IMR-90 (cell line): ENCODE results near the gene HIVEP3. TPM values are rescaled to one million over a fixed set of nuclear protein-coding genes. Genes with fewer than 3 reads are reported as not detected.

Source experiments
- ATAC-seq: fragments of 200-7000 bp; cut with Tn5 transposase; 2 replicates; pipeline ENCODE4 v1.9.1; 2020; ENCODE audit warnings: low read depth, mild to moderate bottlenecking, moderate library complexity
- BruUV-seq: library from RNA; stranded (reverse); fragments of 400-500 nt; replicated peaks from 2 replicates; lab custom pipeline; 2021; lab: Mats Ljungman, UMichigan
- CTCF ChIA-PET: fragments of 300-600 bp; formaldehyde crosslinking; extraction: SDS; loops from one replicate; lab custom pipeline; 2021; ENCODE audit warnings: antibody characterized with exemption; lab: Yijun Ruan, JAX
- POLR2A ChIA-PET: fragments of 300-600 bp; sonication (Branson Sonifier 250); formaldehyde crosslinking; loops from one replicate; lab custom pipeline; 2022; ENCODE audit warnings: antibody characterized with exemption; ENCODE audit not compliant: unreplicated experiment; lab: Charles Lee
- DNase-seq: peaks from one replicate; pipeline ENCODE4 v3.0.0; 2013
- H2AFZ ChIP-seq: replicated peaks from 2 replicates; pipeline ENCODE3; 2013; ENCODE audit warnings: low read length, mild to moderate bottlenecking; ENCODE audit not compliant: poor library complexity
- H2AK5ac ChIP-seq: 2 replicates; pipeline ENCODE4 v1.6.1; 2013; ENCODE audit warnings: low read depth, low read length, inconsistent platforms
- H2AK9ac ChIP-seq: replicated peaks from 2 replicates; pipeline ENCODE3; 2013; ENCODE audit warnings: mild to moderate bottlenecking, low read depth, low read length, moderate library complexity; ENCODE audit not compliant: poor library complexity
- H2BK120ac ChIP-seq: 2 replicates; pipeline ENCODE4 v1.6.1; 2013; ENCODE audit warnings: low read depth, low read length, inconsistent platforms
- H2BK15ac ChIP-seq: 3 replicates; pipeline ENCODE4 v1.6.1; 2013; ENCODE audit warnings: low read depth, low read length, inconsistent platforms
- H2BK20ac ChIP-seq: 2 replicates; pipeline ENCODE4 v1.6.1; 2013; ENCODE audit warnings: low read depth, mild to moderate bottlenecking, inconsistent platforms, low read length, moderate library complexity
- H2BK5ac ChIP-seq: 2 replicates; pipeline ENCODE4 v1.6.1; 2013; ENCODE audit warnings: mild to moderate bottlenecking, low read depth, low read length, inconsistent platforms; ENCODE audit not compliant: poor library complexity, severe bottlenecking
- H3K14ac ChIP-seq: replicated peaks from 2 replicates; pipeline ENCODE4 v1.6.1; 2013; ENCODE audit warnings: low read depth, low read length, inconsistent platforms
- H3K18ac ChIP-seq: 2 replicates; pipeline ENCODE4 v1.6.1; 2013; ENCODE audit warnings: low read depth, low read length, control low read depth
- H3K23ac ChIP-seq: 2 replicates; pipeline ENCODE4 v1.6.1; 2013; ENCODE audit warnings: low read depth, low read length, inconsistent platforms
- H3K27ac ChIP-seq: 2 replicates; pipeline ENCODE4 v1.5.1; 2013; ENCODE audit warnings: mild to moderate bottlenecking, control low read depth, low read length; ENCODE audit not compliant: insufficient read depth
- H3K27me3 ChIP-seq: 2 replicates; pipeline ENCODE4 v1.6.1; 2013; ENCODE audit warnings: low read length; ENCODE audit not compliant: control insufficient read depth, insufficient read depth
- H3K36me3 ChIP-seq: 2 replicates; pipeline ENCODE4 v1.6.1; 2013; ENCODE audit warnings: low read length, mixed read lengths; ENCODE audit not compliant: control insufficient read depth, insufficient read depth
- H3K4ac ChIP-seq: 2 replicates; pipeline ENCODE4 v1.6.1; 2013; ENCODE audit warnings: low read depth, low read length, inconsistent platforms
- H3K4me1 ChIP-seq: 2 replicates; pipeline ENCODE4 v1.6.1; 2013; ENCODE audit warnings: low read length, mixed read lengths; ENCODE audit not compliant: control insufficient read depth, insufficient read depth
- H3K4me2 ChIP-seq: 2 replicates; pipeline ENCODE4 v1.6.1; 2013; ENCODE audit warnings: low read depth, mild to moderate bottlenecking, control low read depth, low read length, moderate library complexity
- H3K4me3 ChIP-seq: 2 replicates; pipeline ENCODE4 v1.5.1; 2013; ENCODE audit warnings: low read depth, mild to moderate bottlenecking, control low read depth, low read length, moderate library complexity; ENCODE audit not compliant: insufficient read depth
- H3K56ac ChIP-seq: 2 replicates; pipeline ENCODE4 v1.6.1; 2013; ENCODE audit warnings: low read length, inconsistent platforms; ENCODE audit not compliant: insufficient read depth; ENCODE audit errors: extremely low read depth
- H3K79me1 ChIP-seq, 2 experiments: 2 replicates each; pipeline ENCODE4 v1.6.1; 2013; ENCODE audit warnings: low read length in 2 of 2, inconsistent platforms in 1 of 2, low read depth in 1 of 2
- H3K9ac ChIP-seq: 2 replicates; pipeline ENCODE4 v1.6.1; 2013; ENCODE audit warnings: low read depth, low read length, control low read depth
- H3K9me1 ChIP-seq: 2 replicates; pipeline ENCODE4 v1.6.1; 2013; ENCODE audit warnings: low read length, inconsistent platforms; ENCODE audit not compliant: insufficient read depth
- H3K9me3 ChIP-seq: 2 replicates; pipeline ENCODE4 v1.6.1; 2013; ENCODE audit warnings: low read length; ENCODE audit not compliant: control insufficient read depth, insufficient read depth
- H4K20me1 ChIP-seq: 2 replicates; pipeline ENCODE4 v1.6.1; 2013; ENCODE audit warnings: low read length, inconsistent platforms; ENCODE audit not compliant: insufficient read depth
- H4K5ac ChIP-seq: 2 replicates; pipeline ENCODE4 v1.6.1; 2013; ENCODE audit warnings: mild to moderate bottlenecking, low read depth, low read length, control low read depth
- H4K8ac ChIP-seq, 2 experiments: 2 replicates each; pipeline ENCODE4 v1.6.1; 2013; ENCODE audit warnings: low read depth in 2 of 2, low read length in 2 of 2, control low read depth in 1 of 2, inconsistent platforms in 1 of 2
- H4K91ac ChIP-seq: 2 replicates; pipeline ENCODE4 v1.6.1; 2013; ENCODE audit warnings: low read depth, low read length, inconsistent platforms; ENCODE audit not compliant: insufficient read depth
- FOS ChIP-seq: fragments of 150-350 bp; IDR thresholded peaks from 2 replicates; pipeline ENCODE4 v1.6.1; 2016; ENCODE audit warnings: low read depth, low read length
- MXI1 ChIP-seq: IDR thresholded peaks from 2 replicates; pipeline ENCODE4 v1.6.1; 2012; ENCODE audit warnings: low read depth, mild to moderate bottlenecking, low read length, moderate library complexity, borderline replicate concordance
- WGBS, 2 experiments: methylation state at CpG; one replicate each; pipeline versions ENCODE4 v1.1.5 to v1.1.7; 2013; ENCODE audit warnings: missing lambda C conversion rate in 2 of 2; ENCODE audit not compliant: insufficient read length in 1 of 2; ENCODE audit errors: extremely low coverage in 2 of 2; 5-methylcytosine and 5-hydroxymethylcytosine counted together
- dilution Hi-C: fragments of 300-500 bp; cut with HindIII; formaldehyde crosslinking; loops from one replicate; pipeline ENCODE4 v1.14.3; 2018; ENCODE audit warnings: low sequenced_read_pairs; ENCODE audit not compliant: unreplicated experiment
- in situ Hi-C: fragments of 300-500 bp; cut with MboI; formaldehyde crosslinking; loops from 3 replicates; pipeline ENCODE4 v1.14.3; 2019; ENCODE audit warnings: low sequenced_read_pairs, inconsistent platforms, mixed read lengths
- intact Hi-C: fragments of 100-400 bp; cut with micrococcal nuclease; formaldehyde crosslinking; loops from 2 replicates; pipeline ENCODE4 v1.10.0; 2022
- polyA plus RNA-seq, 3 experiments: library from polyadenylated mRNA; depleted of rRNA; stranded (reverse); fragments of >200 nt; gene quantifications; 2 replicates each; pipeline ENCODE4 v1.2.3, GENCODE V29; 2012; ENCODE audit warnings: low replicate concordance in 1 of 3
- total RNA-seq: library from RNA; depleted of rRNA; stranded (reverse); fragments of >200 nt; gene quantifications from 2 replicates; pipeline ENCODE4 v1.2.3, GENCODE V29; 2012
- TF ChIP-seq, protein P1 (sequence below): fragments of 150-350 bp; IDR thresholded peaks from 2 replicates; pipeline ENCODE4 v1.6.1; 2016; ENCODE audit warnings: low read depth, mild to moderate bottlenecking, low read length, moderate library complexity, borderline replicate concordance
- TF ChIP-seq, protein P2 (sequence below): conservative IDR thresholded peaks from 2 replicates; pipeline ENCODE4 v1.5.1; 2012; ENCODE audit warnings: mild to moderate bottlenecking, low read depth, low read length, improper control_type of control experiment

Gene HIVEP3
- total and polyA plus RNA-seq, 2 of the 4 experiments (the other 2 are of a cell fraction), result 1.4 to 4.0 TPM

DNA sequence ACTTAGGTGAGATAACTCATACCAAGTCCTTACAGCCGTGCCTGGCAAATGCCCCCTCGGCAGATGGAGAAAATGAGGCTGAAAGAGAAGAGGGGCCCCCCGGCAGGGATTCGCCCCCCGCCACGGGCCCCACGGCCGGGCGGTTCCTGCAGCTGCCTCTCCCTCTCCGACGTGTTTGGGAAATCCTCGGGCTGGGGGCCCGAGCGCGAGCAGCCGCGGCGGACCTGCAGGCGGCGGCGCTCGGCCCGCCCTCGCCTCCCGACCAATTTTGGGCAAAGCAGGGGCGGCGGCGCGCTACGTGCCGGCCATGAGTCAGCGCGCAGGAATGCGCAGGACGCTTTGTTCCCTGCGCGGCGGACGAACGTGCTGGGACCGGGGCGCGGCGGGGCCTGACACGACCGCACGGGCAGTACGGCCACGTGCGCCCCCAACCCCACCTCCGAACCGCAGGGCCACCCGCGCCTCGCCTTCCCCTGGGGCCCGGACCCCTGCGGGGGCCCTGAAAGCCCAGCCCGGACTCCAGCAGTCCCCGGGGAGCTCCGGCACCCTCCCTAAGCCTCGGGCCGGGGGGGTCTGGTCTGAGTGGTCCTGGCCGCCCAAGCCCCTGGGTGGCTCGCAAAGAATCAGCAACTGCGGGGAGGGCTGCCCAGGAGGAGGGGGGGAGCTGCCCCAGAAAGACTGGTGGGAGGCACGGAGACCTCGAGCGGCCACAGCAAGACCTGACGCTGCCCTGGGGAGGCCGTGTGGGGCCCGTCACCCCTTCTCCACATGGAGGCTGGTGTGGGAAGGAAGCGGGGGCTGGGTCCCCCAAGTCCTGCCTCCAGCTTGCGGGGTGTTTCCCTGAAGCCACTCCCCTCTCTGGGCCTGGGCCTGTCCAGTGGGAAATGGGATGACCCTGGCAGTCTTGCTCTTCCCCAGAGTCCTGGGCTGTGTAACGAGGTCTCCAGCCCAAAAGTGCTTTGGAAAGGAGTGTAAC lies 422.4 kb downstream of the HIVEP3 start (continued):
- TF ChIP-seq MXI1, result no peak
- peak; percentile 83 for TF ChIP-seq FOS

DNA sequence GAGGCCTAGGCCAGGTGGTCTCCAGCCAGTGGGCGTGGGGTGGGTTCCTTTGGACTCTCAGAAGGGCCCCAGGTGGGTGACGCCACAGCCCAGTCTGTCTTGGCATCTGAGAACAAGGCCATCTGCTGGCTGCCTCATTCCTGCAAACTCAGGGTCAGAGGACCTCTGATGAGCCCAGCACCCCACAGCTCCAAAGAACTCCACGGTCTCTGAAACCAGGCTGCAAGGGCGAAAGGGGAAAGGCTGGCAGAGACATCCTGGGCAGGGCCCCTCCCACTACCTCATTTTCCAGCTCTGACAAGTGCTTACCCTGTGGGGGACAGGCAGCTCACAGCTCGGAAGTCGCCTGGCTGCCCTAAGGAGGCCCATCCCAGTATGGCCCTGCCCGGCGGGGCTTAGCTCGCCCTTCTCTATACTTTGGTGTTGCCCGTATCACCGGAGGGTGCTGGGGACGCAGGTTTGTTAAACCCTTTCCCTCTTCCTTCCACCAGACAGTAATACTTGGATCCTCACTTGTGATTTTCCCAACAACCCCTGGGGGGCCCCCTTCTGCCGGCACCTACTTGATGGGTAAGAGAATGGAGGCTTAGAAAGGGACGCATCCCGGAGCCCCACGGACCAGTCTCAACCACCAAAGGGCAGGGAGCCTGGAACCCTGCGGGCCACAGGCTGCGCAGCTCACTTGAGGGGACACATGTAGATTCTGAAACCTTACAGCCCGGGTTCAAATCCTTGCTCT lies 423.3 kb downstream of the HIVEP3 start:
- peaks cover 22% of the 10 kb centered on the region for H3K4me1 ChIP-seq
- H2AK9ac ChIP-seq, result peak overlapping the region; percentile 99
- peak overlapping the region; percentile 87 to 98 for H4K8ac ChIP-seq
- dilution Hi-C loops, result no loop called here
- H4K91ac ChIP-seq, result peak overlapping the region; percentile 99
- in situ Hi-C loops, result no loop called here
- no peaks in the 10 kb centered on the region for H3K9me3 ChIP-seq
- H3K14ac ChIP-seq, result peak overlapping the region; percentile 97
- no peaks in the 10 kb centered on the region for H3K79me1 ChIP-seq
- H3K27ac ChIP-seq, result peak overlapping the region; percentile 56
- H3K4me3 ChIP-seq, result no peak overlapping the region
- H4K20me1 ChIP-seq, result no peaks in the 10 kb centered on the region; the same call in 1 of the 2 replicates
- TF ChIP-seq, protein P1, sequence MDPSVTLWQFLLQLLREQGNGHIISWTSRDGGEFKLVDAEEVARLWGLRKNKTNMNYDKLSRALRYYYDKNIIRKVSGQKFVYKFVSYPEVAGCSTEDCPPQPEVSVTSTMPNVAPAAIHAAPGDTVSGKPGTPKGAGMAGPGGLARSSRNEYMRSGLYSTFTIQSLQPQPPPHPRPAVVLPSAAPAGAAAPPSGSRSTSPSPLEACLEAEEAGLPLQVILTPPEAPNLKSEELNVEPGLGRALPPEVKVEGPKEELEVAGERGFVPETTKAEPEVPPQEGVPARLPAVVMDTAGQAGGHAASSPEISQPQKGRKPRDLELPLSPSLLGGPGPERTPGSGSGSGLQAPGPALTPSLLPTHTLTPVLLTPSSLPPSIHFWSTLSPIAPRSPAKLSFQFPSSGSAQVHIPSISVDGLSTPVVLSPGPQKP, result no peak
- TF ChIP-seq, protein P2, sequence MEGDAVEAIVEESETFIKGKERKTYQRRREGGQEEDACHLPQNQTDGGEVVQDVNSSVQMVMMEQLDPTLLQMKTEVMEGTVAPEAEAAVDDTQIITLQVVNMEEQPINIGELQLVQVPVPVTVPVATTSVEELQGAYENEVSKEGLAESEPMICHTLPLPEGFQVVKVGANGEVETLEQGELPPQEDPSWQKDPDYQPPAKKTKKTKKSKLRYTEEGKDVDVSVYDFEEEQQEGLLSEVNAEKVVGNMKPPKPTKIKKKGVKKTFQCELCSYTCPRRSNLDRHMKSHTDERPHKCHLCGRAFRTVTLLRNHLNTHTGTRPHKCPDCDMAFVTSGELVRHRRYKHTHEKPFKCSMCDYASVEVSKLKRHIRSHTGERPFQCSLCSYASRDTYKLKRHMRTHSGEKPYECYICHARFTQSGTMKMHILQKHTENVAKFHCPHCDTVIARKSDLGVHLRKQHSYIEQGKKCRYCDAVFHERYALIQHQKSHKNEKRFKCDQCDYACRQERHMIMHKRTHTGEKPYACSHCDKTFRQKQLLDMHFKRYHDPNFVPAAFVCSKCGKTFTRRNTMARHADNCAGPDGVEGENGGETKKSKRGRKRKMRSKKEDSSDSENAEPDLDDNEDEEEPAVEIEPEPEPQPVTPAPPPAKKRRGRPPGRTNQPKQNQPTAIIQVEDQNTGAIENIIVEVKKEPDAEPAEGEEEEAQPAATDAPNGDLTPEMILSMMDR, result peak; percentile 34; the same call in 1 of the 2 replicates
- WGBS, 2 experiments, result 100% methylated on average over 1 of the region's 19 CpGs; no CpG with 5 or more reads in 1 of the 2 experiments
- ATAC-seq (peak; percentile 3), DNase-seq (peak; percentile 21)
- peaks cover 31% of the 10 kb centered on the region for H3K9me1 ChIP-seq
- CTCF ChIA-PET, result interaction anchor here (0.9 kb wide), 1 partner anchor 16 kb away, joined by 3 read pairs; no protein-coding TSS in a partner anchor
- intact Hi-C loops, result no loop called here
- H3K36me3 ChIP-seq, result no peaks in the 10 kb centered on the region
- peak overlapping the region; percentile 88 for H4K5ac ChIP-seq
- H2BK5ac ChIP-seq, result peak overlapping the region; percentile 18
- H3K9ac ChIP-seq, result peak overlapping the region; percentile 63
- H3K18ac ChIP-seq, result peak overlapping the region; percentile 83
- H2AFZ ChIP-seq, result peak overlapping the region; percentile 82
- peak overlapping the region; percentile 95 for H3K23ac ChIP-seq
- H2AK5ac ChIP-seq, result peak overlapping the region; percentile 100
- H2BK120ac ChIP-seq, result peak overlapping the region; percentile 93
- H2BK20ac ChIP-seq, result peak overlapping the region; percentile 95
- POLR2A ChIA-PET, result no interaction called here
- peak overlapping the region; percentile 59 for H3K56ac ChIP-seq
- peak overlapping the region; percentile 98 for H3K4ac ChIP-seq
- H2BK15ac ChIP-seq, result peak overlapping the region; percentile 100
- peak overlapping the region; percentile 39; the same call in 1 of the 2 replicates for H3K4me2 ChIP-seq
- no TSS peak for BruUV-seq
- H3K27me3 ChIP-seq, result no peaks in the 10 kb centered on the region
